GM11168 (cell line): ENCODE results near the gene PSENEN.
"Not testable (repeated sequence)": the region's sequence is repeated elsewhere in the genome, so short reads cannot be mapped to it uniquely, and the experiment has no call there.

ENCODE experiments used
- in situ Hi-C: fragments of 300-500 bp; cut with MboI; formaldehyde crosslinking; loops from one replicate; pipeline ENCODE4 v1.12.0; 2022; ENCODE audit warnings: low sequenced_read_pairs; ENCODE audit not compliant: unreplicated experiment

PSENEN gene

DNA sequence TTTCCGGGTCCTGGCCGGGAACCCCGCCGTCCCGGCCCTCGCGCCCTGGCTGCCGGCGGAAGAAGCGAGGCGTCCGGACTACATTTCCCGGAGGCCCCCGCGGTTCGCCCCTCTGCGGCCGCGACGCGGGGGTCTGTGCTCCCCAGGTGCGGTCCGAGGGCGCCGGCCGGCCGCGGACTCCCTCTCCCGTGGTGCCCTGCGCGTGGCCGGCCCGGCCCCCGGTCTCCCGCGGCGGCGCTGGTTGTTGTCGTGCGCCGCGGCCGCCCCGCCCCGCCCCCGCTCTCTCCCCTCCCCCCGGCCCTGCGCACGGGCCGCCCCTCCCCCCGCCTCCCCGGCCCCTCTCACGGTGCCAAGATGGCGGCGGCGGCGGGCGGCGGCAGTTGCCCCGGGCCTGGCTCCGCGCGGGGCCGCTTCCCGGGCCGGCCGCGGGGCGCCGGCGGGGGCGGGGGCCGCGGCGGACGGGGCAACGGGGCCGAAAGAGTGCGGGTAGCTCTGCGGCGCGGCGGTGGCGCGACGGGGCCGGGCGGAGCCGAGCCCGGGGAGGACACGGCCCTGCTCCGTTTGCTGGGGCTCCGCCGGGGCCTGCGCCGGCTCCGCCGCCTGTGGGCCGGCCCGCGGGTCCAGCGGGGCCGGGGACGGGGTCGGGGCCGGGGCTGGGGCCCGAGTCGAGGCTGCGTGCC, 27.6 kb upstream of the PSENEN start, which contains the start of gene KMT2B:
Gene KMT2B (plus strand): TSS at position 339 of the 680 bp plus-strand sequence. CDS start 16 bp downstream, at position 355.
- in situ Hi-C loops = no loop called here

DNA sequence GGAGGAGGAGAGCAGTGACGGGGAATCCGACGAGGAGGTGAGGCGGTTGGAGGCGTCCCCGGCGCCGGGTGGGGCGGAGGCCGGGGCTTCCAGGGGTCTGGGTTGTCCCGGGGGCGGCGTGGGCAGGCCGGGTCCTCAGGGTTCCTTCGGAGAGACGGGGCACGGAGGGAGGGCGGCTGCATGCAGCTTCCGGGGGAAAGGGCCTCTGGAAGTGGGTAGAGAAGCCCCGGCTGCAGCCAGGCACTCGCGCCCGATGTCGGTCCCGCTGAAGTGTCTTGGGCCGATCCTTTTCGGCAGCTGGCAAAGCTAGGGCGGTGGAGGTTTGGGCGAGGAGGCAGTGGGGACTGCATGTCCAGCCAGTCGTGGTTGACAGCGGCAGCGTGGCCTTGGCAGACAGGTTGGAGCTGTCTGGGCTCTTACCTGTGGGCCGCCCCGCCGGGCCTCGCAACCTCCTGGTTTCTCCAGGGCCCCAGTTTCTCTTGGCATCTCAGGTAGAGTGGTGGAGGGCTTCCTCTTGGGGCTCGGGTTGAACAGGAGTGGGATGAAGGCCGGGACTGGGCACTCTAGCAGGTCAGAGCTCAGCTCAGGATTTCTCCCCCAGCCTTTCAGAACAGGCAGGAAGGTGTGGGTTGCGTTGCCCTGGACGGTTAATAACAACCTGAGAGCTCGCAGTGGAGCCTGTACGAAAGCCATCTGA, 27.0 kb upstream of the PSENEN start:
- in situ Hi-C loops = no loop called here

DNA sequence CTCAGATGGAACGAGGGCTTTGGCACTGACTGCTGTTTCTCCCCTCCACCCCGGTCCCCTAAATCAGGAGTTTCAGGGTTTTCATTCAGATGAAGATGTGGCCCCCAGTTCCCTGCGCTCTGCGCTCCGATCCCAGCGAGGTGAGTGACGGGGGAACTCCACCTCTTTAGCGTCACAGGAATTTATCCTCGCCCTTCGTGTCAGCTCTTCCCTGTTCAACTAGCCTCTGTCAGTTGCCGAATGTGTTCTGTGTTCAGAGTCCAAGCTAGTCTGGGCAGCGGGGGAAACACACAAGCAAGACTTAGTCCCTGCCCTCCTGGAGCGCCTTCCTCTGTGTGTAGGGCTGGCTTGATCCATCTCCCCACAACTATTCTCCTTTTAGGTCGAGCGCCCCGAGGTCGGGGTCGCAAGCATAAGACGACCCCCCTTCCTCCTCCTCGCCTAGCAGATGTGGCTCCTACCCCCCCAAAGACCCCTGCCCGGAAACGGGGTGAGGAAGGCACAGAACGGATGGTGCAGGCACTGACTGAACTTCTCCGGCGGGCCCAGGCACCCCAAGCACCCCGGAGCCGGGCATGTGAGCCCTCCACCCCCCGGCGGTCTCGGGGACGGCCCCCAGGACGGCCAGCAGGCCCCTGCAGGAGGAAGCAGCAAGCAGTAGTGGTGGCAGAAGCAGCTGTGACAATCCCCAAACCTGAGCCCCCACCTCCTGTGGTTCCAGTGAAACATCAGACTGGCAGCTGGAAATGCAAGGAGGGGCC, 25.9 kb upstream of the PSENEN start:
- in situ Hi-C loops = no loop called here

DNA sequence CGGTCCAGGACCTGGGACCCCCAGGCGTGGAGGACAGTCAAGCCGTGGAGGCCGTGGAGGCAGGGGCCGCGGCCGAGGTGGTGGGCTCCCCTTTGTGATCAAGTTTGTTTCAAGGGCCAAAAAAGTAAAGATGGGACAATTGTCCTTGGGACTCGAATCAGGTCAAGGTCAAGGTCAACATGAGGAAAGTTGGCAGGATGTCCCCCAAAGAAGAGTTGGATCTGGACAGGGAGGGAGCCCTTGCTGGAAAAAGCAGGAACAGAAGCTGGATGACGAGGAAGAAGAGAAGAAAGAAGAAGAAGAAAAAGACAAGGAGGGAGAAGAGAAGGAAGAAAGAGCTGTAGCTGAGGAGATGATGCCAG, 25.3 kb upstream of the PSENEN start:
- in situ Hi-C loops = no loop called here

DNA sequence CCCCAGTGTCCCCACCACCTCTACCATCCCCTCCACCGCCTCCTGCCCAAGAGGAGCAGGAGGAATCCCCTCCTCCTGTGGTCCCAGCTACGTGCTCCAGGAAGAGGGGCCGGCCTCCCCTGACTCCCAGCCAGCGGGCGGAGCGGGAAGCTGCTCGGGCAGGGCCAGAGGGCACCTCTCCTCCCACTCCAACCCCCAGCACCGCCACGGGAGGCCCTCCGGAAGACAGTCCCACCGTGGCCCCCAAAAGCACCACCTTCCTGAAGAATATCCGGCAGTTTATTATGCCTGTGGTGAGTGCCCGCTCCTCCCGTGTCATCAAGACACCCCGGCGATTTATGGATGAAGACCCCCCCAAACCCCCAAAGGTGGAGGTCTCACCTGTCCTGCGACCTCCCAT, 24.8 kb upstream of the PSENEN start:
- in situ Hi-C loops = no loop called here

DNA sequence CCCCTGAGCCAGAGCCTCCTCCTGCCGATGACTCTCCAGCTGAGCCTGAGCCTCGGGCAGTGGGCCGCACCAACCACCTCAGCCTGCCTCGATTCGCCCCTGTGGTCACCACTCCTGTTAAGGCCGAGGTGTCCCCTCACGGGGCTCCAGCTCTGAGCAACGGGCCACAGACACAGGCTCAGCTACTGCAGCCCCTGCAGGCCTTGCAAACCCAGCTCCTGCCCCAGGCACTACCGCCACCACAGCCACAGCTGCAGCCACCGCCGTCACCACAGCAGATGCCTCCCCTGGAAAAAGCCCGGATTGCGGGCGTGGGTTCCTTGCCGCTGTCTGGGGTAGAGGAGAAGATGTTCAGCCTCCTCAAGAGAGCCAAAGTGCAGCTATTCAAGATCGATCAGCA, 24.1 kb upstream of the PSENEN start:
- in situ Hi-C loops = no loop called here

DNA sequence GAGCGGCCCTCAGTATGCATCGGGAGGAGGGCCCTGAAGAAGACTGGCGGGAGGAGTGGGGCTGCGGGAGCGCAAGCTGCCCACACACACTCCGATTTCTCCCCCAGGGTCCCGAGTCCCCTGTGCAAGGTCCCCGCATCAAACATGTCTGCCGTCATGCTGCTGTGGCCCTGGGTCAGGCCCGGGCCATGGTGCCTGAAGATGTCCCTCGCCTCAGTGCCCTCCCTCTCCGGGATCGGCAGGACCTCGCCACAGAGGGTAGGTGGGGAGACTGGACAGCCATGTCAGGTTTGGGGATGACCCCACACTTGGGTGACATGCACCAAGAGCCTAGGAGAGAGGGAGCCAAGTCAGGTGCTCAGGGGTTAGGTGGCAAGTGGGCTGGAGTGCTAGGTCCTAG, 23.0 kb upstream of the PSENEN start:
- in situ Hi-C loops = no loop called here

DNA sequence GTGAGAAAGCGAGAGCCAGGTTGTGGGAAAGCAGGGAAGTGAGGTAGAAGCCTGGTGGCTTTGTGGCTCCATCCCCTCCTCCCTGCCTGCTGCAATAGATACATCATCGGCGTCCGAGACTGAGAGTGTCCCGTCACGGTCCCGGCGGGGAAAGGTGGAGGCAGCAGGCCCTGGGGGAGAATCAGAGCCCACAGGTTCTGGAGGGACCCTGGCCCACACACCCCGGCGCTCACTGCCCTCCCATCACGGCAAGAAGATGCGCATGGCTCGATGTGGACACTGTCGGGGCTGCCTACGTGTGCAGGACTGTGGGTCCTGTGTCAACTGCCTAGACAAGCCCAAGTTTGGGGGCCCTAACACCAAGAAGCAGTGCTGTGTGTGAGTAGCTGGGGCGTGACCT, 22.6 kb upstream of the PSENEN start:
- in situ Hi-C loops = no loop called here

DNA sequence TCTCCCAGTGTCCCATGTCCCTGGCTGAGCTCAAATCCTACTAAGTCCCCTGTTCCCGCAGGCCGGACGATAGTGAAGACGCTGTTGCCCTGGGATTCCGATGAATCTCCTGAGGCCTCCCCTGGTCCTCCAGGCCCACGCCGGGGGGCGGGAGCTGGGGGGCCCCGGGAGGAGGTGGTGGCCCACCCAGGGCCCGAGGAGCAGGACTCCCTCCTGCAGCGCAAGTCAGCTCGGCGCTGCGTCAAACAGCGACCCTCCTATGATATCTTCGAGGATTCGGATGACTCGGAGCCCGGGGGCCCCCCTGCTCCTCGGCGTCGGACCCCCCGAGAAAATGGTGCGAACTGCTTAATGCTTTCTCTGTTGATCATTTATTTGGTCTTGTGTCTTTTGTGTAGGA, 21.8 kb upstream of the PSENEN start:
- in situ Hi-C loops = no loop called here

DNA sequence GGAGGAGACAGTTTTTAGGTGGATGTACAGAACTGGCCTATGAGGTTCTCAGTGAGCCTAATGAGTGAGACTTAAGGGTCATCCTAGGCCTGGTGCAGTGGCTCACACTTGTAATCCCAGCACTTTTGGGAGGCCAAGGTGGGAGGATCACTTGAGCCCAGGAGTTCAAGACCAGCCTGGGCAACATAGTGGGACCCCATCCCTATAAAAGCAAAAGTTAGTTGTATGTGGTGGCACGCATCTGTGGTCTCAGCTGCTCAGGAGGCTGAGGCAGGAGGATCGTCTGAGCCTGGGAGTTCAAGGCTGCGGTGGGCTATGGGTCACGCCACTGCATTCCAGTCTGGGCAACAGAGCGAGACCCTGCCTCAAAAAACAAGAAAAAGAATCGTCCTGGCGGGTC, 21.3 kb upstream of the PSENEN start:
- in situ Hi-C loops = not testable (repeated sequence)

DNA sequence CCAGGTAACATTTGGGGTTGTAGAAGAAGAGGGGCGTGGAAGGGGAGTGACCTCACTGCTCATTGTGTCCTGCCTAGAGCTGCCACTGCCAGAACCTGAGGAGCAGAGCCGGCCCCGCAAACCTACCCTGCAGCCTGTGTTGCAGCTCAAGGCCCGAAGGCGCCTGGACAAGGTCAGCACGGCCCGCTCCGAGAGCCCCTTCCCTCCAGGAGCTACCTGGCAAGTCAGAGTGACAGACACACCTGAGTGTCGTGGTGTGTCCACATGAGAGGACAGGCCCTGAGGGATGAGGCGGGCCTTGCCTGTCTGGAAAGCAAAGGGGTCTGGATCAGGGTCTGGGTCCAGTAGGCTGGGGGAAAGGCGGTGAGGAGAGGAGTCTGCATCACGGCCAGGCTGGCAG, 20.9 kb upstream of the PSENEN start:
- in situ Hi-C loops = no loop called here

DNA sequence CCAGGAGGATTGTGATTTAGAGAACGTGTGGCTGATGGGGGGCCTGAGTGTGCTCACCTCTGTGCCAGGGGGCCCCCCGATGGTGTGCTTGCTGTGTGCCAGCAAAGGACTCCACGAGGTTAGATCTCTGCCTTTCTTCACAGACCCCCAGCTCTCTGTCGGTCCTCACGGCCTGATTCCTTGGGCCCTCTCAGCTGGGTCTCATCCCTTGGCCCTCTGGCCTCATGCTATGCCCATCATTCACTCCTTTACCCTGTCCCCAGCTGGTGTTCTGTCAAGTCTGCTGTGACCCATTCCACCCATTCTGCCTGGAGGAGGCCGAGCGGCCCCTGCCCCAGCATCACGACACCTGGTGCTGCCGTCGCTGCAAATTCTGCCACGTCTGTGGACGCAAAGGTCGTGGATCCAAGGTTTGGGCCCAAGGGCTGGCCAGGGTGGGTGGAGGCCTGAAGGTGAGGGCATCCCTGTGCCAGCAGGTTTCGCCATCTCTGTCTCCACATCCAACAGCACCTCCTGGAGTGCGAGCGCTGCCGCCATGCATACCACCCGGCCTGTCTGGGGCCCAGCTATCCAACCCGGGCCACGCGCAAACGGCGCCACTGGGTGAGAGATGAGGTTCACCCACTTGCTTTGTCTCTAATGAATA, 20.1 kb upstream of the PSENEN start:
- in situ Hi-C loops = no loop called here

DNA sequence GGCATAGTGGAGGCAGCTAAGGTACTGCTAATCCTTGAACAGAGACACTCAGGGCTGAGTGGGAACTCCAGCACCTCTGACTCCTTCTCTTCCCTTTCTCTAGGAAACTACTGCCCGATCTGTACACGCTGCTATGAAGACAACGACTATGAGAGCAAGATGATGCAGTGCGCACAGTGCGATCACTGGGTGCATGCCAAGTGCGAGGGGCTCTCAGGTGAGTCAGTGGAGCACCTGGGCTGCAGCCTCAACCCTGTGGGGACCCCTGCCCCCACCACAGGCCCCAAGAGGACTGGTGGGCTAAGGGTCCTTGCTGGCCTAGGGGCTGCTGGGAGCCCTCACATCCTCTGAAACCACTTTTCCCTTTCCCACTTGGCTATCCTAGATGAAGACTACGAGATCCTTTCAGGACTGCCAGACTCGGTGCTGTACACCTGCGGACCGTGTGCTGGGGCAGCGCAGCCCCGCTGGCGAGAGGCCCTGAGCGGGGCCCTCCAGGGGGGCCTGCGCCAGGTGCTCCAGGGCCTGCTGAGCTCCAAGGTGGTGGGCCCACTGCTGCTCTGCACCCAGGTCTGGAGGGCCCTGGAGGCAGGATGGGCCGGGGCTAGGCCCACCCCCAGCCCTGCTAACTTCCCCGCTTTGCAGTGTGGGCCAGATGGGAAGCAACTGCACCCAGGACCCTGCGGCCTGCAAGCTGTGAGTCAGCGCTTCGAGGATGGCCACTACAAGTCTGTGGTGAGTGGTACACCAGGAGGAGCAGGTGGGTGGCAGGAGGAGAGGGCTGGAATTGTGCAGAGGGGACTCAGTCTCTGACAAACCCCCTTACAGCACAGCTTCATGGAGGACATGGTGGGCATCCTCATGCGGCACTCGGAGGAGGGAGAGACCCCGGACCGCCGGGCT, 18.1 kb upstream of the PSENEN start:
- in situ Hi-C loops = no loop called here

DNA sequence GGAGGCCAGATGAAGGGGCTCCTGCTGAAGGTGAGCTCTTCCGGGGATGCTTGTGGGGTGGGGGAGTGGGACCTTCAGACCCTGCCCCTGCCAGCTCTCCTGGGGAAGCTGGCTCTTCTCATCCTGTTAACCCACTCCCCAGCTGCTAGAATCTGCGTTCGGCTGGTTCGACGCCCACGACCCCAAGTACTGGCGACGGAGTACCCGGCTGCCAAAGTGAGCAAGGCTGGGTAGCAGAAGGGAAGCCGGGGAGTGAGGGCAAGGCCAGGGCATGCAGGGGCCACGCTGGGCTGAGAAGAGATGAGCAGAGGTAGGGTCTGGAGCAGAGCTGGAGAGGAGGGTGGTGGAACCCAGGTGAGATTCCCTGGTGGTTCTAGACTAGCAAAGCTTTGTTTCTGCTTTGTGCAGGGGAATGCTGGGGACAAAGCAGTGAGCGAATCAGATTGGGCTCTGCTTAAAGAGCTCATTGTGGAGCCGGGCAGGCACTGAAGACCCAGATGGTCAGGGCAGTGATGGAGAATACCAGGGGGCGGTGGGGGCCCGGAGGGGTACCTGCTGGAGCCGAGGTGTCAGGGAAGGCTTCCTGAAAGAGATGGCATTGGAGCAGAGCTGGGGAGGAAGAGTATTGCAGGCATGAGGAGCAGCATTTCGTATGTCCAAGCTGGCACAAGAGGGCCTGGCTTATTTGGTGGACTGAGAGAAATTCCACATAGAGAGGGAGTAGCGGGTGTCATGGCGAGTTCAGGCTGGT, 17.3 kb upstream of the PSENEN start:
- in situ Hi-C loops = no loop called here

DNA sequence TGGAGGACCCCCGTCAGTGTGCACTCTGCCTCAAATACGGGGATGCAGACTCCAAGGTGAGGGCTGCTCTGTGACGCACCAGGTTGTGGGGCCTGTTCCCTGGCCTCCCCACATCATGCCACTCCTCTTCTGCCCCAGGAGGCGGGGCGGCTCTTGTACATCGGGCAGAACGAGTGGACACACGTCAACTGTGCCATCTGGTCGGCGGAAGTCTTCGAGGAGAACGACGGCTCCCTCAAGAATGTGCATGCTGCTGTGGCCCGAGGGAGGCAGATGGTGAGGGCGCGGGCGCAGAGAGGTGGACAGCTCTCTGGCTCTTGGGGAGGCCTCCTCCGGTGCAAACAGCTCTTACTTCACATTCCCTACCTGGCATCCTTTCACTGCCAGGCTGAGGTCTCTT, 16.4 kb upstream of the PSENEN start:
- in situ Hi-C loops = no loop called here

DNA sequence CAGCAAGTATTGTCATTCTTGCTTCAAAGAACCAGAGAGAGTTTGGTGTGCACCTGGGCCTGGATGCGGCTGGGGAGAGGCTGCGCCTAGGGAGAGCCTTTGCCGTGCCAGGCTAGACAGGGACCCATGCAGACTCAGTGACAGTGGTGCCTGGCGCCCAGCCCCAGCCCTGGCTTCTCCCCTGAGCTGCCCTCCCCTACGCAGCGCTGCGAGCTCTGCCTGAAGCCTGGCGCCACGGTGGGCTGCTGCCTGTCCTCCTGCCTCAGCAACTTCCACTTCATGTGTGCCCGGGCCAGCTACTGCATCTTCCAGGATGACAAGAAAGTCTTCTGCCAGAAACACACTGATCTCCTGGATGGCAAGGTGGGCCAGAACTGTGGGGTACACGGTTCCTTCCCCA, 15.7 kb upstream of the PSENEN start:
- in situ Hi-C loops = no loop called here

DNA sequence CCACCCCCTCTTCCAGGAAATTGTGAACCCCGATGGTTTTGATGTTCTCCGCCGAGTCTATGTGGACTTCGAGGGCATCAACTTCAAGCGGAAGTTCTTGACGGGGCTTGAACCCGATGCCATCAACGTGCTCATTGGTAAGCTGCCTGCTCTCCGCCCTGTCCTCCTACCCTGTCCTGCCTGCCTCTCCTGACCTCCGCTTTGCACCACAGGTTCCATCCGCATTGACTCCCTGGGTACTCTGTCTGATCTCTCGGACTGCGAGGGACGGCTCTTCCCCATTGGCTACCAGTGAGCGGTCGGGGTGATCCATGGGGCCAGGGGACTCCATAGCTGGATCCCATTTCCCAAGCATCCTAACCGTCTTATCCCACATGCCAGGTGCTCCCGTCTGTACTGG, 15.1 kb upstream of the PSENEN start:
- in situ Hi-C loops = no loop called here

DNA sequence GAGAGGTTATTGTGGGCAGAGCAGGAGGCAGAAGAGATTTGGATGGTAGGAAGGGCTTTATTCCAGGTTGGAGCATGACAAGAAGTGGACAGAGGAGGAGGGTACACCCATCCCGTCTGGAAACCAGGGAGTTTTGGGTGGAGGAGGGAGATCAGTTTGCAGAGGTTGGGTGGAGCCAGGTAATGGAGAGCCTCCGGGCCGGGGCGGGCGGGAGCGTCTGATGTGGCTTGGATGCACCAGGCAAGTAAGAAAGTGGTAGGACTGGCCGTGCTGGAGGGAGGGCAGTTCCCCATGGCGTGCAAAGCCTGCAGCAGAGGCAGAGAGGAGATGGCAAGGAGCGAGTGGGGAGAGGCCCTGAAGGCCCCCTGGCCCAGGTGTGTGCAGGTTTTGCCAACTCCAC, 14.1 kb upstream of the PSENEN start:
- in situ Hi-C loops = no loop called here

DNA sequence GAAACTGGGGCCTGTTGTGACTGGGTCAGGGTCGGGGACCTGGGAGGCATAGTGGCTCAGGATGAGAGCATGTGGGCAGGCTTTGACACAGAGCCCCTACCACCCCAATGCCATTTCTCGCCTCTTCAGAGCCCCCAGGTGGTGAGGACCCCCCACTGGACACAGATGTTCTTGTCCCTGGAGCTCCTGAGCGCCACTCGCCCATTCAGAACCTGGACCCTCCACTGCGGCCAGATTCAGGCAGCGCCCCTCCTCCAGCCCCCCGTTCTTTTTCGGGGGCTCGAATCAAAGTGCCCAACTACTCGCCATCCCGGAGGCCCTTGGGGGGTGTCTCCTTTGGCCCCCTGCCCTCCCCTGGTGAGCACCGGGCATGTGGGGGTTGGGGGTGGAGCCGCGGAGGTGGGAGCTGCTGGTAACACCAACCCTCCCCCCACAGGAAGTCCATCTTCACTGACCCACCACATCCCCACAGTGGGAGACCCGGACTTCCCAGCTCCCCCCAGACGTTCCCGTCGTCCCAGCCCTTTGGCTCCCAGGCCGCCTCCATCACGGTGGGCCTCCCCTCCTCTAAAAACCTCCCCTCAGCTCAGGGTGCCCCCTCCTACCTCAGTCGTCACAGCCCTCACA, 13.6 kb upstream of the PSENEN start:
- in situ Hi-C loops = no loop called here
